Lower leg skin (tissue), 4 donors: Measurements from ENCODE around the gene SOAT1. TPM values are rescaled to one million over a fixed set of nuclear protein-coding genes. Genes with fewer than 3 reads are reported as not detected.

ENCODE experiments used
- DNase-seq, 2 donors: peaks; one replicate each; pipeline ENCODE4 v3.0.0-alpha.2; 2019; ENCODE audit warnings: low spot score in 2 of 2
- H3K4me3 ChIP-seq: fragments of 200-600 bp; sonication (generic); 2 replicates; pipeline ENCODE4 v1.5.1; 2017; ENCODE audit warnings: mild to moderate bottlenecking, low read depth; ENCODE audit not compliant: poor library complexity, severe bottlenecking
- POLR2A ChIP-seq, 2 donors: fragments of 450-650 bp; IDR thresholded peaks; one replicate each; pipeline ENCODE4 v1.6.1; 2016 to 2017; ENCODE audit warnings: antibody characterized with exemption in 2 of 2, mild to moderate bottlenecking in 1 of 2, moderate library complexity in 1 of 2
- WGBS, 2 donors: methylation state at CpG; one replicate each; pipeline ENCODE4 v1.1.5; 2018; 5-methylcytosine and 5-hydroxymethylcytosine counted together
- intact Hi-C: fragments of 100-400 bp; cut with DNase I; formaldehyde crosslinking; loops from one replicate; pipeline ENCODE4 v1.15.0; 2023; ENCODE audit warnings: low total_unique reads
- total RNA-seq, 4 donors: library from RNA; depleted of rRNA; stranded (reverse); fragments of >200 nt; gene quantifications; one replicate each; pipeline ENCODE4 v1.1.0, GENCODE V29; 2016
- TF ChIP-seq, protein P1 (sequence below), 3 donors: fragments of 450-650 bp; IDR thresholded peaks; one replicate each; pipeline ENCODE4 v1.5.1; 2016; ENCODE audit warnings: antibody characterized with exemption in 3 of 3, mild to moderate bottlenecking in 3 of 3, moderate library complexity in 2 of 3

The SOAT1 gene
- total RNA-seq, 4 donors from 2014 or later = 4.6 to 34.4 (median 17.7) TPM

- intact Hi-C loops = loop anchor here (10.0 kb wide), 1 partner anchor 81 kb away; the partner anchor contains the start of gene AXDND1
- no peak for DNase-seq
- H3K4me3 ChIP-seq = no peak overlapping the region
- WGBS, 2 donors = 66 to 72% methylated on average over 2 of the region's 2 CpGs
- TF ChIP-seq POLR2A (IDR thresholded peaks at IDR 0.05) = no peak
- TF ChIP-seq, protein P1, sequence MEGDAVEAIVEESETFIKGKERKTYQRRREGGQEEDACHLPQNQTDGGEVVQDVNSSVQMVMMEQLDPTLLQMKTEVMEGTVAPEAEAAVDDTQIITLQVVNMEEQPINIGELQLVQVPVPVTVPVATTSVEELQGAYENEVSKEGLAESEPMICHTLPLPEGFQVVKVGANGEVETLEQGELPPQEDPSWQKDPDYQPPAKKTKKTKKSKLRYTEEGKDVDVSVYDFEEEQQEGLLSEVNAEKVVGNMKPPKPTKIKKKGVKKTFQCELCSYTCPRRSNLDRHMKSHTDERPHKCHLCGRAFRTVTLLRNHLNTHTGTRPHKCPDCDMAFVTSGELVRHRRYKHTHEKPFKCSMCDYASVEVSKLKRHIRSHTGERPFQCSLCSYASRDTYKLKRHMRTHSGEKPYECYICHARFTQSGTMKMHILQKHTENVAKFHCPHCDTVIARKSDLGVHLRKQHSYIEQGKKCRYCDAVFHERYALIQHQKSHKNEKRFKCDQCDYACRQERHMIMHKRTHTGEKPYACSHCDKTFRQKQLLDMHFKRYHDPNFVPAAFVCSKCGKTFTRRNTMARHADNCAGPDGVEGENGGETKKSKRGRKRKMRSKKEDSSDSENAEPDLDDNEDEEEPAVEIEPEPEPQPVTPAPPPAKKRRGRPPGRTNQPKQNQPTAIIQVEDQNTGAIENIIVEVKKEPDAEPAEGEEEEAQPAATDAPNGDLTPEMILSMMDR (IDR thresholded peaks at IDR 0.05) = no peak
Measured at GRCh38 chr1:179283992-179284391, 9.6 kb upstream of the SOAT1 start.

- intact Hi-C loops = loop anchor here (10.0 kb wide), 1 partner anchor 77 kb away; the partner anchor contains the start of gene AXDND1
- WGBS, 2 donors = 88 to 90% methylated on average over 6 of the region's 6 CpGs
- TF ChIP-seq, protein P1 (IDR thresholded peaks at IDR 0.05) = no peak
- TF ChIP-seq POLR2A (IDR thresholded peaks at IDR 0.05) = no peak
- no peak for DNase-seq
- H3K4me3 ChIP-seq = no peak overlapping the region
Measured at GRCh38 chr1:179287946-179288345, 5.7 kb upstream of the SOAT1 start.

GRCh38 chr1:179288977-179289376 lies 4.6 kb upstream of the SOAT1 start:
- TF ChIP-seq, protein P1 (IDR thresholded peaks at IDR 0.05) = no peak
- no peak overlapping the region for H3K4me3 ChIP-seq
- WGBS, 2 donors = 71 to 76% methylated on average over 2 of the region's 2 CpGs
- DNase-seq = no peak
- intact Hi-C loops = loop anchor here (10.0 kb wide), 1 partner anchor 76 kb away; the partner anchor contains the start of gene AXDND1

- TF ChIP-seq POLR2A (IDR thresholded peaks at IDR 0.05) = no peak
- TF ChIP-seq, protein P1 (IDR thresholded peaks at IDR 0.05) = no peak
- no peak overlapping the region for H3K4me3 ChIP-seq
- intact Hi-C loops = no loop called here
- DNase-seq = no peak
- 90 to 96% methylated on average over 2 of the region's 2 CpGs for WGBS, 2 donors
Measured at GRCh38 chr1:179295164-179295755, 1.7 kb downstream of the SOAT1 start.

GRCh38 chr1:179296356-179297104 lies 2.9 kb downstream of the SOAT1 start:
- no peak for TF ChIP-seq POLR2A (IDR thresholded peaks at IDR 0.05)
- TF ChIP-seq, protein P1 (IDR thresholded peaks at IDR 0.05) = no peak
- intact Hi-C loops = no loop called here
- H3K4me3 ChIP-seq = no peak overlapping the region
- 72 to 73% methylated on average over 4 of the region's 4 CpGs for WGBS, 2 donors
- no peak for DNase-seq
